Activated CD8-positive, alpha-beta memory T cell treated with anti-CD3 and anti-CD28 coated beads, Interleukin-2, amount 50 U/mL, for 1 hour (primary cell): ENCODE data around the gene MED1.
"Not testable (repeated sequence)": the region's sequence is repeated elsewhere in the genome, so short reads cannot be mapped to it uniquely, and the experiment has no call there.

Experiments
- DNase-seq: peaks from one replicate; pipeline ENCODE4 v3.0.0-alpha.2; 2020; ENCODE audit errors: extremely low read depth

The MED1 gene

DNA sequence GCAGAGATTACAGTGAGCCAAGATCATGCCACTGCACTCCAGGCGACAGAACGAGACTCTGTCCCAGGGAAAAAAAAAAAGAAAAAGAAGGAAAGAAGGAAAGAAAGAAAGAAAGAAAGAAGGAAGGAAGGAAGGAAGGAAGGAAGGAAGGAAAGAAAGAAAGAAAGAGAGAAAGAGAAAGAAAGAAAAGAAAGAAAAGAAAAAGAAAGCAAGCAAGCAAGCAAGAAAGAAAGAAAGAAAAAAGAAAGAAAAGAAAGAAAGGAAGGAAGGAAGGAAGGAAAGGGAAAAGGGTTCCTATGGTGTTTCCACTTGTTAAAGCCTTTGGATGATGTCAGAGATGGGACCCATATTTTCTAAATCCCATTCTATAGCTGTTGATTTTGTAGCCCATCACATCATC, 11.2 kb downstream of the MED1 start:
- not testable (repeated sequence) for DNase-seq

DNA sequence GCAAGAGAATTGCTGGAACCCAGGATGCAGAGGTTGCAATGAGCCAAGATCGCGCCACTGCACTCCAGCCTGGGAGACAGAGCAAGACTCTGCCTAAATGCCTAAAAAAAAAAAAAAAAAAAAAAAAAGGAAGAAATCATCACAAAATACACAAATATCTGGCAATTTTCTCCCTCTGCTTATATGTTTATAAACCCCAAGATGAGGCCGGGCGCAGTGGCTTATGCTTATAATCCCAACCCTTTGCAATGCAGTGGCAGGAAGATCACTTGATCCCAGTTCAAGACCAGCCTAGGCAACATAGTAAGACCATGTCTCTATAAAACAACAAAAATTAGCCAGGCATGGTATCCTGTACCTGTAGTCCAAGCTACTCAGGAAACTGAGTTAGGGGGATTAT, 21.5 kb downstream of the MED1 start:
- no peak for DNase-seq

DNA sequence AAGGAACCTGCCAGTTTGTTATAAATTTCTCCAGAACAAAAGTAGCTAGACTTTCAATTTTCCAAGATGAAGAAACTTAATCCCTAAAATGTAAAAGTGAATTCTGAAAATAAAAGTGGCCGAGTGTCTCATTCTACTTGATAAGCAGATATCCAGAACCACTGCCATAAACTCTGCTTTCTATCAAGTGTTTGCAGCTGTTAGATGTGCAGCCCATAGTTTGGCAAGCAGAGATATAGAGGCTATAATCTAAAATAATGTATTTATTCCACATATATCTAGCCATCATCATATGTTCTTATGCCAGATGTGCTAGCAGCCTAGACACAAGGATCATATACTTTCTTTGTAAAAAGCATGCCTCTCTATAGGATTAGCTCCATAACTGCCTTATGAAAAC, 34.9 kb downstream of the MED1 start:
- DNase-seq, result no peak

DNA sequence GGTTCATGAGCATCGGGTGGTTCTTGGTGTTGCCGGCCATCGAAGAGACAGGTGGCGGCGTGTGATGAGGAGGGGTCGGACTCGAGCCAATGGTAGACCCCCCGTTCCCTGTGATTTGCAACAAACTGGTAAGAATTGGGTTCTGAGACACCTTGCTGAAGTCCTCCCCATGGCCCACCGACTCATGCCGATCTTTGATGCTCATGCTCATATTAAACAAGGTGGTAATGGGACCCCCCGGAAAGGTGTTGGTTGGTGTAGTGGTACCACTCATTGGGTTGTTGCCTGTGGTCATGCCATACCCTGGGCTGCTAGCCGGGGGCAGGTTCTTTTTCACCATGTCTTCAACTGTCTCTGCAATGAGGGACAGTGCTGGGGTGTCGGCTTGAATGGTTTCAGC, 40.8 kb downstream of the MED1 start:
- DNase-seq, result no peak

DNA sequence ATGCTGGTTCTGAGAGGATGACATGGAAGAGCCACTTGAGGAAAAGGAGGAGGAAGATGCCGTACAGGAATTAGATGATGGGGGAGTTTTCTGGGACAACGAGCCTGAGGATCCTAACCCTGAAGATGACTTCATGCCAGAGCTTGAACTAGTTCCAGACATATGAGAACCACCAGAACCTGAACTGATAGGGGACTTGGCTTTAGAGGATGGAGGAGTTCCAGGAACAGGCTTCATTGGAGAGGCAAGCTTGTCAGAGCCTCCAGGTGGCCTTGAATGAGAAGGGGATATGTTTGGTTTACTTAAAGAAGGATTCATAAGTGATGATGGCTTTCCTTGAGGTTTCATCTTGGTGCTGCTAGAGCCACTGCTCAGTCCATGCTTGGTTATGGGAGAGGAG, 42.7 kb downstream of the MED1 start:
- DNase-seq, result no peak

DNA sequence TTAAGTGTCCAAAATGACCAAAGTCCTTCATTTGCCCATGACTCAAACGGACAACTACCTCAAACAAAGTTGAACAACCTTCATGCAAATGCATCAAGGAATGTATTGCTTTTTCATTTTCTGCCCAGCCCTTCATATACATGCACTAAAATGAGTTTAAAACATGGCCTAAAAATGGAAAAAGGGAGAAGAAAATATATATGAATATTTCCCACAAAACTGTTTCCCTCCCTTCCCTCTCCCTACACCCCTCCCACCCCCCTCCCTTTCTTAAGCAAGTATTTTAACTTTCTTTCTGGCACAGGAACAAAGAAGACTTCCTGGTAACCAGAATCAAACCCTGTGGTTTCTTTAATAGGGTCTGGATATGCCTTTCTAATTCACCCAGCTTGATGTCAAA, 44.1 kb downstream of the MED1 start:
- no peak for DNase-seq

DNA sequence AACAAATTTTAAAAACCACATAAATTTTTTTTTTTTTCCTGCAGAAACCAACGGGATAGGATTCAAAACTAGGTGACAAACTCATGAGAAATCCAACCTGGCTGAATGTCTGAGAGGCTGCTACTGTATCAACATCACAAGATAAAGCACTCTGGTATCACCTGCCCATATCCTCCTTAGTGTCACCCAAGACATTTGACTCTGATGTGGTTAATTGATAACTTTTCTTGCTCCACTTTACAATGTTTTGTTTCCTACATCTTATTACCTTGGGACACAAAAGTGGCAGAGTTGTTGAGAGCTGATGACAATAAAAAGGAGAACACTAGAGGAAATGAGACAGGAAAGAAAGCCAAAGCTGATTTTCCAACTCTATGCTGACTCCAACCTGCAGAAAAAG, 45.6 kb downstream of the MED1 start:
- DNase-seq, result no peak

DNA sequence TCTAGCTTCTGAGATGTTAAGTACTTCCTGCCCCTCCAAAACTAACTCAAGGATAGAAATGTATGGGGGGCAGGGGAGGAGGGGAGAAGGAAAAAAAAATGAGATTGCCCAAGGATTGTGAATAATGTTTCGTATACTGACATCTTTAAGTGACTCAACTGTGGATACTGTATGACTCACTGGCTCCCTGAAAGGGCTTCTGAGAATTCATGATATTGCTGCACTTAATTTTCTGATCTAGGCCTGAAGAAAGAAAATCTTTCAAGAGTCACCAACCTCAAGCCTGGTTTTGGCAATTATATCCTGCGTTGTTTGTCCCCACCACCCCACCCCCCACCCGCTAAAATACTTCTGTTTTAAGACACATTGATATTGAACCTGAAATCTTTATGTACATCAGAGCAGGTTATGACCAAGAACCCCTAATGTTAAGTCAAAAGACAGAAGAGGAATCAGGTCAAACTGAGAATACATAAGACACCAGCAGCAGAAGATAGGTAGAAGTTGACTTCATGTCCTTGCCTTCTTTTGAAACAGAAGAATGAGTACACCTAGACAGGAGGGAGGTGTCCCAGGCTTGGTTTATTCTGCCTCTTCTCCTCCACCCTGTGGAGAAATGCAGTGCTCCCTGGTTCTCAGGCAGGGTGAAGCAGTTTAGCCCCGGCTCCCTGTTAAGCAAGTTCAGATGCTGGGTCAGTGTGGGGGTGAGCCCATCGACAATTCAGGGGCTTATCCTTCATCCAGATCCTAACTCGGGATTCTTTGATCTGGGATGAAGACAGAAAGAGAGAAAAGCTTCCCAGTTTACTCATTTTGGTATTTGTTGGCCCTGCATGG, 46.3 kb downstream of the MED1 start:
- DNase-seq, result no peak

DNA sequence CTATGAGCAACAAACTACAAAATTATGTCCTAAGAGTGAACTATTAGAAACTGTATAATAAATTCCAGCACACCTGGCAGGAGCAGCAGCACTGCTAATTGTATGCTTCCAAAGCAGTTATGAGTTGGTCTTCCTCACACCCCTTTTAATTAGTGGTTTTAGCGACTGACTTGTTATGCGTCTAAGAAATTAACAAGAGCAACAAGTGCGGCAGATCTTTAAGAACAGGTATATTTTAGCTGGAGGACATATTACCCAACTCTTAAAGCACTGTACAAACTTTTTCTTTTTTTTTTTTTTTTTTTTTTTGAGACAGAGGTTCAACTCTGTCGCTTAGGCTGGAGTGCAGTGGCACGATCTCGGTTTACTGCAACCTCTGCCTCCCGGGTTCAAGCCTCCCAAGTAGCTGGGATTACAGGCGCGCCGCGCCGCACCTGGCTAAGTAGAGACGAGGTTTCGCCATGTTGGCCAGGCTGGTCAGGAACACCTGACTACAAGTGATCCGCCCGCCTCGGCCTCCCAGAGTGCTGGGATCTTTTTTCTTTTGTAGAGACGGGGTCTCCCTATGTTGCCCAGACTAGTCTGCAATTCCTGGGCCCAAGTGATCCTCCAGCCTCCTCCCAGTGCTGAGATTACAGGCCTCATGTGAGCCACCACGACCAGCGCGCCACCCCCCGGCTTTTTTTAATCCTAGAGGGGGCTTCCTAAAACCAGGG, 48.0 kb downstream of the MED1 start:
- no peak for DNase-seq

DNA sequence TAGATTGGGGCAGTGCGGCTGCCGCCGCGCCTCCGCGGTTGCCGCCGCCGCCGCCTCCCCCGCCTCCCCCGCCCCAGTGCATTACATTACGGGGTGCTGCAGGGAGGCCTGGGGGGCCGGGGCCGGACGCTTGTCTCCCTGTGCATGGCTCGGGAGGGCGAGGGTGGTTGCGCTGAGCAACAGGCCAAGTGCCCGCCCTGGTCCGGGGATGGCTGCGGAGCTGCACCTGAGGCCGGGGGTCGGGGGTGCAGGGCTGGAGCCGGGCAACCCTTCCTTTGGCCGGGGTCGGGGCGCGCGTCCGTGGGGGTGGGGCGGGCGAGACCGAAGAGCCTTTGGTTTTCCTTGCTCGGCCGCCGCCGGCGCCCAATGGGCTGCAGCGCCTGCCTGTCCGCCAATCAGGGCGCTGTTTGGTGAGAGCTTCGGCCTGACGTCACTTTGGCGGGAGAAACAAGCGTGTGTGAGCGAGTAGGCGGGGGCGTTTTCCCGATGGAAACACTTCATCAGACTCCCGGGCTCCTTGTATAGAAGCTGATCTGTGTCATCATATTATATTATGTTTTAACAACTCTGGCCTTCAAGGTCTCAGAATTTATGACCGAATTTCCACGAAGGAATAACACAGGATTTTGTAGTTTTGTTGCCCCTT, 48.7 kb downstream of the MED1 start:
- DNase-seq, result peak; percentile 55

DNA sequence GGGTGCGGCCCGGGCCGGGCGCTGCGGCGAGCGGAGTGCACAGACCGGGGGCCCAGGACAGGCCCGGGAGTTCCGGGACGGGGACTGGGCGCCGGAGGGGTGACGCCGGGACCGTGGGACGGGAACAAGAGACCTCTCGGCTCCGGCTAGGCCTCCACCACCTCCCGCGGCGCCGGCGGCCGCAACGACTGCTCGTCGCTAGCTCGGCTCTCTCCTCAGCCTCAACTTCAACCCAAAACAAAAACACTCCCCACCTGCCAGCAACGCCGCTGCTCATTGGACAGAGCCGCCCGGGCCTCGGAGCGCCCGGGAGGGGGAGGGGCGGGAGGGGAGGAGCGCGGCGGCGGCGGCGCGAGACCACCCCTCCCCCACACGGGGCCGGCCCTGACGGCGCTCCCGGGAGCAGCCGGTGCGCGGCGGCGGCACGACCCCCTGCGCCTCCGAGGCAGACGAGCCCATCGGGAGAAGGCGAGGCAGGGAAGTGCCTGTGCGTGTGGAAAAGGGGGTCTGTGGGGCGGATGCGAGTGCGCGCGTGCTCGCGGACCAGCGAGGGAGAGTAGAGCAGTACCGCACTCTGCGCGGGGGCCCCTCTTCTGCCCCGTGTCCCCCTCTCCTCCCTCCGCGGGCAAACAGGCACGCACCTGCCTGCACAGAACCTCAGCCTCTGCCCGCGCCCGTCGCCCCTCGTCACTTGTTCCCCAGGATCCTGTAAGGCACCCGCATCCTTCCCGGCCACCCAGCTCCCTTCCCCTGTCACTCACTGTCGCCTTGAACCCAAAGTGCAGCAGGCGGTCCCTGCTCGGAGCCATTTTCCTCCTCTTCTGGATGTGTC, 49.4 kb downstream of the MED1 start, which contains the start of gene FBXL20:
Gene FBXL20 (minus strand): TSS at position 215 of the 832 bp plus-strand sequence. CDS start 224 bp downstream, outside the sequence.
- peak; percentile 75 for DNase-seq

DNA sequence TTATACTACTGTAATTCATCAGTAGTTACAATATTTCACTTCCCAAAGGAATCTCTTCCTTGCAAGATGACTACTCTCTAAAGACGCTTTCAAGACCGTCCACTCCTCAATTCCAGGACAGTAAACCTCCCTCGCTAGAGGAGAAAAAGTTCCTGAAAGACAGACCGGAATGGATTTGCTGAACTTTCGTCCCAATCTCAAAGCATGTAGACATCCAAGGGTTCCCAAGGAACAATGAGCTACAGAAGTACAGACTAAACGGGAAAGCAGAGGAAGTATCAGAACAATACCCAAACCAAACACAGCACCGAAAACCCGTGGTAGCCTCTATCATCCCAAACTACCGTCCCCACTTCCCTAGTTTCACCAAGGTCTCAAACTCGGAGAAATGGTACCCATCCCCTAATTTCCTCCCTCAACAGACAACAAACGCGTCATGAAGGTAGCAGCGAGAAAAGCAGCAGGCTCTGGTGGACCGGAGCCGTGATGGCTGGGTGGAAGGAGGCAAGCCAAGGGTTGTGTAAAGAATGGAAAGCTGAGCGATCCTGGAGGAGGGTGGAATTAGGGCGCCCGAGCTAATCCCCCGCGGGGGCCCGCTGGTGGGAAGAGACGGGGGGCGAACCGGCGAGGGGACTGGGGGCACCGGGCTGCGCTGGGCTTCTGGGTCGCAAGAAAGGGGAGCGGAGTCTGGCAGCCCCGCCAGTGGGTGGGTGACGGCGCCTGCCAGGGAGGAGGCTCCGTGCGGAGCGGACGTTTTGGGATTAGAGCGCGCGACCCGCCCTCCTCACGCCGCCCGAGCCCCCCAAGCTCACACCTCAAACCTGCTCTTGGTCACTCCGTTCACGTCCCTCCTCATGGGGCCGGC, 50.3 kb downstream of the MED1 start:
- DNase-seq, result no peak

DNA sequence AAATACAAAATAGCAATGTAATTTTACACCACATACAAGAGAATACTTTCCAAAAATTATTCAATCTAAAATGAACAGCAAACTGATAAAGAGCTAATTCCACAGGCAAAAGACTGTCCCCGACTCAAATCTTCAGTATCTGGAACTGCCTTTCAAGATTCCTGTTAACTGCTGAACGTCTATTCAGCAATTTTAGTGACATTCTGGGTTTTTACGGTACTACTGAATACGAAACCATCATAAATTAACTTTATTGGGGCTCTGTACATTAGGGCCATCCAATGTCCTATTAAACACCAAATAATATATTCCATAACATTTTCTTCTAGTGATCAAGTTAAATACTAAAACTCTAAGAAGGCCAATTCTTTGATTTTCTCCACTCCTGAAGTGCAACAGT, 51.3 kb downstream of the MED1 start:
- DNase-seq, result no peak

DNA sequence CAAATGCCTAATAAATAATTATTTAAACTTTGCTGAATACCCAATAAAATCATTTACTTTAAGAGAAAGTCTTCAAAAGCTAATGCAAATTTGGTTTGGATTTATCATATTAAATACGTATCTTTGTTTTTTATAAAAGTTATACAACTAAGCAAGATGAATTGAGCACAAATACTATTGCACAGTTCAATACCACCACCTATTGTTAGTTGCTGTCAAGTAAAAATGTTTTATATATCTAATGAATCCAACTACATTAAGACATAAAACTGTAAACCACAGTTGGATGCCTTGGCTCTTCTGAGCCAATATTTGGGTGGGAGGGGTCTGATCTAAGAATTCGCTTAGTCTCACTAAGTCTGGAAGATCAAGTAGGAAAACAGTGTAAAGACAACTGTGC, 57.3 kb downstream of the MED1 start:
- DNase-seq, result no peak

DNA sequence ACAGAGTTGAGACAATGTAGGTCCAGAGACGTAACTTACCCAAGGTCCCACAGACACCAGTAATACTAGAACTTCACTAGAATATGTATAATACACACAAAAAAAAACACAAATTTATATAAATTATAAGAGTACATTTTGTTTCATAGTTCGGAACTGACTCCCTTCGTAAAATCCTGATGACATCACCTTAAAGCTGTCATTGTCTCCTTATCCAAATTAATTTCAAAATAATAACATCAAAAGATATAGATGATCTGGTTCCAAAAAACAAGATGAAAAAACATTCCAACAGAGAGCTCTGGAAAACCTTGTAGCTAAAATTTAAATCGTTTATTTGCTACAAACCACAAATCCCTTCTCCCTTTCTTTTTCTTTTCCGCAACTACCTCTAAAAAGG, 59.6 kb downstream of the MED1 start:
- DNase-seq, result no peak

DNA sequence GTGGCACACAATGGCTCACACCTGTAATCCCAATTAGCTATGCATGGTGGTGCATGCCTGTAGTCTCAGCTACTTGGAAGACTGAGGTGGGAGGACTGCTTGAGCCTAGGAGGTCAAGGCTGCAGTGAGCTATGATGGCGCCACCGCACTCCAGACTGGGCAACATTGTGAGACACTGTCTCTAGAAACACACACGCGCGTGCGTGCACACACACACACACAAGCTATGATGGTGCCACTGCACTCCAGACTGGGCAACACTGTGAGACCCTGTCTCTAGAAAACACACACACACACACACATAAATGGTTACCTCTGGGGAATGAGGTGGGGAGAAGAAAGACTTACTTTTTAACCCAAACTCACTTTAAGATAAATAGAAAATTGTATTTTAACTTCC, 66.0 kb downstream of the MED1 start:
- no peak for DNase-seq

DNA sequence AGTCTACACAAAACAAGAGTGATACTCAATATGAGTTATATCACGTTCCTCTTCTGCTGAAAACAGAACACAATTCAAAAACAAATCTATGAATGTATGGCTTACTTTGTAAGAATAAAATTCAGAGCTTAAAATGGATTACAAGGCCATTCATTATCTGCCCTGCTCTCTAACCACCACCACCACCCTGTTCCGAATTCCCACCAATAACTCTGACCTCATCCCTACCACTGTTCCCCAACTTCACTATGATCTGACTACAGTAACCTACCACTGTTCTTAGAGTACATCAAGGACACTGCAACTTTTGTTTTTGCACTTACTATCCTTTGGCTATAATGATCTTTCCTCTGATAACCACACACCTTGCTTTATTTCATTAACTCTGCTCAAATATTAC, 70.9 kb downstream of the MED1 start:
- DNase-seq, result no peak

DNA sequence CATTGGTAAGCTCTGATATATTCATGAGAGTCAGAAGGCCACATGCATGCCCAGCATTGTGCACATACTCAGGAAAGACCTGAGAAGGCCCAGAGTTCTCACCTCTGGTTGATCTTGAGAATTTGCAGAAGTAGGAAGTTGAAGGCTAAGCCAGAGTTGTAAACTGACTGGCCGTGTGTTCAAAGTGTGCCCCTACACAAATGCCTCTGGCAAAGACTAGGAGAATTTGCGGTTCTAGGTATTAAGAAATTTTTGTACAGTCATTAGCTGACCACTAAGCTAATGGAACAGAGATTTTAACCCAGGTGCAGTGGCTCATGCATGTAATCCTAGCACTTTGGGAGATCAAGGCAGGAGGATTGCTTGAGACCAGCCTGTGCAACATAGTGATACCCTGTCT, 74.6 kb downstream of the MED1 start:
- DNase-seq, result no peak

DNA sequence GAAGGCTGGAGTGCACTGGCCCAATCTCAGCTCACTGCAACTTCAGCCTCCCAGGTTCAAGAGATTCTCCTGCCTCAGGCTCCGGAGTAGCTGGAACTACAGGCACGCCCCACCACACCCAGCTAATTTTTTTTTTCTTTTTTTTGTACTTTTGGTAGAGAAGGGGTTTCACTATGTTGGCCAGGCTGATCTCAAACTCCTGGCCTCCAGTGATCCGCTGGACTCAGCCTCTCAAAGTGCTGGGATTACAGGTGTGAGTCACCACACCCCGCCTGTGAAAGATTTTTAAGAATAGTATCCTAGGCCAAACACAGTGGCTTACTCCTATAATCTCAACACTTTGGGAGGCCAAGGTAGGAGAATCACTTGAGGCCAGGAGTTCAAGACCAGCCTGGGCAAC, 83.3 kb downstream of the MED1 start:
- not testable (repeated sequence) for DNase-seq

DNA sequence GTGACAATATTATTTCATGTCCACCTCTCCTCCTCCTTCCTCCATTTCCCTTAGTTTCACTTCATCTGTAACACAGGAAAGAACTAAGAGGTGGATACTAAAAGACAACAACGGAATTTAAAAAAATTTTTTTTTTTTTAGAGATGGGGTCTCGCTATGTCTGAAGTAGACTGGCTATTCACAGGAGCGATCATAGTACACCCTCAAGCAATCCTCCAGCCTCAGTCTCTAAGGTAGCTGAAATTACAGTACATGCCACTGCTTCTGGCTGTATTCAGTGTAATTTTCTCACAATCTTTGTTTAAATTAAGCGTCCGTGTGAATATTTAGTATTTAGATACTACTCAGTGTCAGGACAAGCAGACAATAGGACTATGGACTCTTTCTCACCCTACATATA, 85.2 kb downstream of the MED1 start:
- no peak for DNase-seq

DNA sequence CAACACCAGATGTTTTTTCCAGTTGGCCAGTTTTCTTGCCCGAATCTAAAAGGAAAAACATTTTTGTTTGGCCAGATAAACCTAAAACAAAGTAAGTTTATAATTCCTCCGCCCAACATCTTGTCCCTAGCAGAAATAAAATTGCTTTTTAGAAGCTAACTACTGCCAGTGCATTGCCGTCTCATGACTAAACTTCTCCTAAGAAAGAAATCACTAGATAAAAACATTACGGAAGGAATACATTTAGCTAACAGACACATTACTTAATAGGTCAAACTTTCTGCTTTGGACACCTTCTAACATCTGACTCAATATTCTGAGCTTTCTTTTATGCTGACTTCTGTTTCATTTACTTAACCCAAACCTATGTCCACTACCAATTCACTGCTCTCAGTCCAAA, 85.8 kb downstream of the MED1 start:
- no peak for DNase-seq
